GM12865 (cell line): ENCODE data around the gene SH3BP5L.
"Not testable (repeated sequence)": the region's sequence is repeated elsewhere in the genome, so short reads cannot be mapped to it uniquely, and the experiment has no call there.

Experiments
- DNase-seq: peaks from one replicate; pipeline ENCODE4 v3.0.0; 2010; ENCODE audit warnings: low read depth
- H3K4me3 ChIP-seq: 2 replicates; pipeline ENCODE4 v1.5.1; 2011; ENCODE audit warnings: mild to moderate bottlenecking, low read depth, low read length, control low read depth
- CTCF ChIP-seq: IDR thresholded peaks from 2 replicates; pipeline ENCODE4 v1.5.1; 2011; ENCODE audit warnings: low read length, control low read depth, low read depth, inconsistent platforms; ENCODE audit not compliant: insufficient read depth; ENCODE audit errors: missing control alignments

Gene SH3BP5L

GRCh38 chr1:248810000-248810726 is 15.6 kb downstream of the SH3BP5L start:
- no peak overlapping the region for H3K4me3 ChIP-seq
- no peak for TF ChIP-seq CTCF
- no peak for DNase-seq

- no peak overlapping the region for H3K4me3 ChIP-seq
- no peak for DNase-seq
- no peak for TF ChIP-seq CTCF
These were observed 16.8 kb downstream of the SH3BP5L start for GRCh38 chr1:248808876-248809275.

- H3K4me3 ChIP-seq: no peak overlapping the region
- peak; percentile 77 for DNase-seq
- peak; percentile 91 for TF ChIP-seq CTCF
These were observed 18.5 kb downstream of the SH3BP5L start for GRCh38 chr1:248807067-248807737.

- no peak for TF ChIP-seq CTCF
These were observed 19.8 kb downstream of the SH3BP5L start for GRCh38 chr1:248805876-248806275.

GRCh38 chr1:248804771-248805681 is 20.7 kb downstream of the SH3BP5L start:
- no peak for TF ChIP-seq CTCF
- DNase-seq: peak; percentile 69
- no peak overlapping the region for H3K4me3 ChIP-seq

More at GRCh38 chr1:248805876-248806275, 19.8 kb downstream of the SH3BP5L start:
- DNase-seq: no peak
- H3K4me3 ChIP-seq: no peak overlapping the region

GRCh38 chr1:248803501-248803900 is 22.2 kb downstream of the SH3BP5L start:
- H3K4me3 ChIP-seq: not testable (repeated sequence)

GRCh38 chr1:248802454-248802853 is 23.3 kb downstream of the SH3BP5L start:
- no peak for DNase-seq
- no peak for TF ChIP-seq CTCF

More at GRCh38 chr1:248803501-248803900, 22.2 kb downstream of the SH3BP5L start:
- not testable (repeated sequence) for DNase-seq

More at GRCh38 chr1:248802454-248802853, 23.3 kb downstream of the SH3BP5L start:
- H3K4me3 ChIP-seq: no peak overlapping the region
